ENCODE measurements around the gene SPEM3.

The SPEM3 gene

DNA sequence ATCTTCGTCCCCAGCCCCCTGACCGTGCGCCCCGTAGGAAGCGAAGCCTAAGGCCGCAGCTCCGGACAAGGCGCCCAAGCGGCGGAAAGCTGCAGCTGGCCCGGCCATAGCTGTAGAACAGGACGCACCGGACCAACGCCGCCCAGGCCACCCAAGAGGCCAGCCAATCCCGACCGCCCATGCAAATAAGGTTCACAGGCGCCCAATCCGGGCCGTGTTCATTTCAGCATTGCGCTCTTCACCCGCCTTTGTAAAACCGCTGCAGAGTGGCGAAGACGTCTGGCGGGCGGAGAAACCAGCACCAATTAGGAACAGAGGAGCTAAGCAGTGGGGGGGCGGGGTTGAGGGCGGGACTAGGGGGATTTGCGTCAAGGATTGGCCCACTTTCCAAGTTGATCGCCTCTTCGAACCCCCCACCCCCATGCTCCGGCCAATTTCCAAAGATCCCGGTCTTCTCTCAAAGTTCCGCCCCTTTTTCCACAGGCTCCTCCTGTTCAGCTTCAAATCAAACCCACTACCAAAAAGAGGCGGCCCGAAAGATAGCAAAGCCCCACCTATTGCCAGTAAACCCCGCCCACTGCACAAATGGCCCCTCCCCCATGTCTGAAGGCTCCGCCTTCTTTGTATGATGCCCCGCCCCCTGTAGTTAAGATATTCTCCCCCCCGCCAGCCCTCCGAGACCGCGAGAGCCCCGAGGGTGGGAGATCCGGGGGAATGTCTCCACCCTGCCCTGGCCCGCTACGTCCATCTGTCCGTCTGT lies 24.5 kb upstream of the SPEM3 start, which contains the start of gene TMEM256:
Gene TMEM256, minus strand, starts transcription at position 121 of the 760 bp plus-strand sequence. Its CDS starts 13 bp downstream, at position 108.
- peak; percentile 96 for DNase-seq

DNA sequence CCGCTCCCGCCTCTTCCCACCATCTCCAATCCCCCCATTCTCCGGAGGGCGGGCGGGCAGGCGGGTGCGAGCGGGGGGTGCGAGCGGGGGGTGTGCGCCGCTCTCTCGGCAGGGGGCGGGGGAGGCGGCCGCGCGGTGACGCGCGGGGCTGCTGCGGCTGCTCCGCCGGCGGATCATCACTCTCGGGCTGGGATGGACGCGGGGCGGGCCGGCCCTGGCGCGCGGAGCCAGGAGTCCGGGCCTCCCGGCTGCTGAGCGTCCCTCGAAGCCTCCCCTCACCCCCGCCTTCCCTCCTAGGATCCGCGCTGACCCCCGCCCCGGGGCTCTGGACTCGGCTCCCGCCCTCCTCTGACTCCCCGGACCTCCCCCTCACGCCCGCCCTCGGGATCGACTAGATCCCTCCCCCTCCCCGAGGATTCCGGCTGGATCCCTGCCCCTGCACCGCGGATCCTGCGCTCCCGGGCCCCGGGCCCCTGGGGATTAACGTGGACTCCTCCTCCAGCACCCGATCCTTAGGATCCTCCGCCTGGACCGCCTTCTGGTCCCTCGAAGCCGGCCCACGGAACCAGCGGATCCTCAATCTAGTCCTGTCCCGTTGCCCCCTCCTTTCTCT lies 23.8 kb upstream of the SPEM3 start:
- peak; percentile 57 for DNase-seq

DNA sequence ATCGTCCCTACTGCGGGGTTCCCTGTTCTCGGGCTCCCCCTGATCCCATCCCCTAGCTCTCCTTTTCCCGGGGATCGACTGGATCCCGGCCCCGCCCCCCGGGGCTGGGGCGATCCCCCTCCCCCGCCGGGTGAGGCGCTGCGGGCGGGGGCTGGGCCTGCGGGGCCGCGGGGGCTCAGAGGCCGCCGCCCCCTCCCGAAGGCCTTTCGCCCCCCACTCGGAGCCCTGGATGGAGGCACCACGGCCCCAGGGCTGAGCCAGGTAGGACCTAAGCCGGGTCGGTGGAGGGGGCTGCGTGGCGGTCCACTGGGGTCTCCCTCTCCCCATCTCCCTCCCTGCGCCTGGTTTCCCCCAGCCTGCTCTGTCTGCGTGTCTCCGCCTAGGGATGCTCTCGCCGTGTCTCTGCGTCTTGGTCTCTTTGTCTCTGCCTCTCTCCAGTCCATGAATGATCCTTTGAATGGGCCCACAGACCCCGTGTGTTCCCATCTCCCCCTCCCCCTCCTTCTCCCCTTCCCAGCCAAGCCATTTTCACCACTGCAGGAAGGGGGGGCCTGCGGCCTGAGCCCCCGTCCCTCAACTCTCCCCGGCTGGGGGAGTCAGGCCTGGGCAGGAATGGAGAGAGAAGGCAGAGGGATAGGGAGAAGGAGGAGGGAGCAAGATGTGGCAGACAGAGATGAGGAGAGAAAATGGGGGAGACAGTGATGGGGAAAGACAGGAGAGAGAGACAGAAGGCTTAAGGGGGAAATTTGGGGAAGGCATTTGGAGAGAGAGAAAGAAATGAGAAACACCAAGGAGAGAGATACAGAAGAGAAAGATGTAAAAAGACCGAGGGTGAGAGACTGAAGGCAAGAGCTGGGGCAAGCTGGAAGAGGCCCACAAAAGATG lies 23.1 kb upstream of the SPEM3 start:
- DNase-seq: no peak

DNA sequence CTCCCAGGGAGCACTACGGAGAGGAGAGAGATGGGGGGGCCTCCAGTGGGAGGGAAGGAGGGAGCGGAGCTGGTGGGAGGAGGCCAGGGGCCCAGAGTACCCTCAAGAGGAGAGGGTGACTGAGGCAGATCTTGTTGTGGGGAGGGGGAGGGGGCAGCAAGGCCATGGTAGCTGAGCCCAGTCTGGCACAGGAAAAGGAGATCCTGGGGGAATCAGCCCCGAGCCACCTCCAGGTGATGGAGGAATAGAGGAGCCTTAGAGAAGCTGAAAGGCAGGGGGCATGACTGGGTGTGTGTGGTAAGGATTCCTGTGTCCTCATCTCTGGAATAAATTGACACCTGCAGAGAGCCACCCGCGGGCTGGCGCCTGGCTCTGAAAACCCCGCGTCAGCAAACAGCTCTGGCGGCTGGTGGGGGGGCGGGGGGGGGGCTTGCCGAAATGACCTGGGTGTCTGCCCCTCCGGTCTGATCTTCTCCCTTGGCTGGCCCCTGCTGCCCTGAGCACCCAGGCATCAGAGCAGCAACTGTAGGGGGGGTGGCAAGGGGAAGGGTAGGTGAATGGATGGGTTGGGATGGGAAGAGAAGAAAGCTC lies 22.3 kb upstream of the SPEM3 start:
- DNase-seq: no peak

DNA sequence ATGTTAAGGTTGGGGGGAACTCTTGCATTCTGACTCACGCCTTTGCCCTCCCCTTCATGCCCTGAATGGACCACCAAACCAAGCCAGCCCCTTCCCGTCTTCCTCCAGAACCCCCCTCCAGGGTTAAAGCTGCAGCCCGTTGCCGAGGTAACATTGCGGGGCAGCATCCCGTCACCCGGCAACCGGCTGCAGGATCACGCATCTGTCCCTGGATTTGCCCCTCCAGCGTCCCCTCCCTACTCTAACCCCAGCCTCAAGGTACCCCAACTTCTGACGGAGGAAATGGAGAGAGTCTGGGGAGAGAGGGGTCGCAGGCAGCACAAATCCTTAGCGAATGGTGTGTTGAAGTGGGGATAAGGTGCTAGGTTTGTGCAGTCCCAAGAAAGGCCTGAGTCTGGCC lies 21.6 kb upstream of the SPEM3 start:
- DNase-seq: no peak

DNA sequence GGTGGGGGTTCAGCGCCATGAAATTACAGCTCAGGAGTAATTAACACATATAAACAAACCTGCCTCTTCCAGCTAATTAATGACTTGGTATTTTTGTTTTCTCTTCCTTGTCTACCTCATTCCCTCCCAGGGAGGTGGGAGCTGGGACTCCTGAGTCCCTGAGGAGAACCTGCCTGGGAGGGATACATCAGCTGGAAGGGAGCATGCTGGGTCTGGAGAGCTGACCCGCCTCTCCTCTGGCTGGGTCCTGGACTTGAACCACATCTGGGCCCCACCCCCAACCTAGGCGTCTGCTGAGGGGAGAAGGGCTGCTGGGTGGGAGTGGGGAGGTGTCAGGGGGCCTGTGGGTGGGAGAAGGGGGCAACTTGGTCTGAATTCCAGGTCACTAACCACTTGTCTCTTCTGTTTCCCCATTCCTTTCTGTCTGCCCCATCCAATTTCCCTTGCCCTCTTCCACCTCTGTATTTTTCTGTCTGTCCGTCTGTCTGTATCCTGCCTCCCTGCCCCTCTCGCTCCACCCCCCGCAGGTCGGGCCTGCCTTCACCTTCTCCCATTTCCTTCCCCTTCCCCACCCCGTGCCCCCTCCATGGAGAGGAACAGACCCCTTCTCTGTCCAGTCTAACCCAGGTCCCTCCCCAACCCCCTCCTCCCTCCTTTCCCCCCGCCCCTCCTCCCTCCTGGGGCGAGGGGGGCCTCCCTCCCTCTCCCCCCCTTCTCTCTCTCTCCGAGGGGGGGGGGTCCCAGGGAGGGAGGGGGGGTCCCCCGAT lies 21.0 kb upstream of the SPEM3 start, which contains the start of gene NLGN2:
Gene NLGN2, plus strand, starts transcription at position 361 of the 767 bp plus-strand sequence. CDS start 411 bp downstream, outside the sequence.
- DNase-seq: no peak

DNA sequence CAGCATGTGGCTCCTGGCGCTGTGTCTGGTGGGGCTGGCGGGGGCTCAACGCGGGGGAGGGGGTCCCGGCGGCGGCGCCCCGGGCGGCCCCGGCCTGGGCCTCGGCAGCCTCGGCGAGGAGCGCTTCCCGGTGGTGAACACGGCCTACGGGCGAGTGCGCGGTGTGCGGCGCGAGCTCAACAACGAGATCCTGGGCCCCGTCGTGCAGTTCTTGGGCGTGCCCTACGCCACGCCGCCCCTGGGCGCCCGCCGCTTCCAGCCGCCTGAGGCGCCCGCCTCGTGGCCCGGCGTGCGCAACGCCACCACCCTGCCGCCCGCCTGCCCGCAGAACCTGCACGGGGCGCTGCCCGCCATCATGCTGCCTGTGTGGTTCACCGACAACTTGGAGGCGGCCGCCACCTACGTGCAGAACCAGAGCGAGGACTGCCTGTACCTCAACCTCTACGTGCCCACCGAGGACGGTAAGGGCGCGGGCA lies 20.4 kb upstream of the SPEM3 start:
- DNase-seq: no peak

DNA sequence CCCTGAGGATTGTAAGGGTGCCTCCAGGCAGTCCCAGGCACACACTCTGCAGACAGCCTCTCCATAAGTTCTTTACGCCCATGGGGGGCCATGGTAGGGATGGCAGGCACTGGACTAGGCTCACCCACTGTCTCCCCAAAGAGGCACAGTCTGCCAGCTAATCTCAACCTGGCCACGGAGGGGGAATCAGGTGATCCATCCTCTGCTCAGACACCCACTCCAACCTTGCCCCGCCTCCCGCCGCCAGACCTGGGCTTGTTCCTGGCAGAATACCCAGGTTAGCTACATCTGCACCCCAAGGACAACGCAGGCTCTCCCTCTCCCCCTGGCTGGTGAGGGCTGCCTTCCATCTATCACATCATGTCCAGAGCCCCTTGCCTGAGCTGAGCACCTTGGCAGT lies 19.8 kb upstream of the SPEM3 start:
- DNase-seq: no peak

DNA sequence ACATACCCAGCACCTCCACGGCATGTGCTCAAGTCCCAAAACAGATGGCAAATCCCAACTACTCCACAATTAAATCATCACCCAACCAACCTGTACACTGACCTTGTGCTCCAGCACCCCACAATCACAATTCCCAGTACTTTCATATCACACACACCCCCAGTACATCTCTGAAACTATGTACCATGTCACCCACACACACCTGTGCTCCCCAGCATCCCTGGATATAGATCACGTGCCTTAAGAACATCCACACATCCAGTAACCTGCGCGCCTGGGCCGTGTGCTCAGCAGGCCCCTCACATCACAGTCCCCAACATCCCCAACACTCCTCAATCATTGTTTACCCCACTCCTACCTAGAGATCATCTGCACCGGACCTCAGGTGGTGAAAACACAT lies 18.9 kb upstream of the SPEM3 start:
- no peak for DNase-seq

DNA sequence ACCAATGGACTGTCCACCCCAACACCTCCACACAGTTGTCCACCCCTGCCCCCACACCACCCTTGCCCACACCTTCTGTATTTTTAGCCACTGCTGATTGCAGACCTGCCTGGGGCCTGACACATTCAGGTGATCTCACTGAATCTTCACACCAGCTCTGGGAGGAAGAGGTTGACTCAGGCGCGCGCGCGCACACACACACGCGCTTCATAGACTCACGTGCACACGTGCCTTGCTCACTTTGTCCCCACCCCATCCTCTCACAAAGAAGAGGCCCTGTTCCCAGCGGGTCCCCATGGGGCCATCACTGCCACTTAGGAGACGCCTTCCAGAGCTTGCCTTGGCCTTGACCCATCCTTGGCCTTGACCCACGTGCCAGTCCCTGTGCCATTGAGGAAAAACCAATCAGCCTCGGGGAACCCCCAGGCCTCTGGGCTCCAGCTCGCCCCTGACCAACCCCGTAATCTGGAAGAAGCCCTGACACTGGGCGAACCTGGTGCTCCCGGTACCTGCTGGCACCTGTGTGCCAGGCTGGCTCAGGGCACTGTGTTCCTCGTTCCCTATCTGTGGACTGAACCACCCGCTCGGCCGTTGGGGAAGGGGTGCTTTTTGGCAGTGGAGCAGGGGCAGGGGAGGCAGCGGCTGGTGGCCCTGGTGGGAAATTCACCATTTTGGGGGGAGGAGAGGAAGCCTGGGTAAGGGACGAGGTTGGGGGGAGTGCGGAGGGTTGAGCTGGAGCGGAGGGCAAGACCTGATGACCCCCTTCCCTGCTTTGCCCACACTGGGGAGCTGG lies 17.8 kb upstream of the SPEM3 start:
- no peak for DNase-seq

DNA sequence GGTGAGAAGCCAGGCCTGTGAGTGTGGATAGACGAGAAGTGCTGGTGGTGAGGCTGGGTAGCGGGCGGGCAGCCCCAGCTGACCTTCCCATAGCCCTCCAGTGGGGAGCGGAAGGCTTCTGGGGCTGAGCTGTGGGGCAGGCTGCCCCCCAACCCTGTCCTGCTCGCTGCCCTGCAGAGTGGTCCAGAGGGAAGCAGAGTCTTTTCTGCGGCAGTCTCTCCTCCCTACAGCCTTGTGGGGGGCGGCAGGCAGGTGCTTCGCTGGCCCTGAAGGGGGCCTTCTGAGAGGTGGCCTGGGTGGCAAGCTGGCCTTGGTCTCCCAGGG lies 17.3 kb upstream of the SPEM3 start:
- no peak for DNase-seq

DNA sequence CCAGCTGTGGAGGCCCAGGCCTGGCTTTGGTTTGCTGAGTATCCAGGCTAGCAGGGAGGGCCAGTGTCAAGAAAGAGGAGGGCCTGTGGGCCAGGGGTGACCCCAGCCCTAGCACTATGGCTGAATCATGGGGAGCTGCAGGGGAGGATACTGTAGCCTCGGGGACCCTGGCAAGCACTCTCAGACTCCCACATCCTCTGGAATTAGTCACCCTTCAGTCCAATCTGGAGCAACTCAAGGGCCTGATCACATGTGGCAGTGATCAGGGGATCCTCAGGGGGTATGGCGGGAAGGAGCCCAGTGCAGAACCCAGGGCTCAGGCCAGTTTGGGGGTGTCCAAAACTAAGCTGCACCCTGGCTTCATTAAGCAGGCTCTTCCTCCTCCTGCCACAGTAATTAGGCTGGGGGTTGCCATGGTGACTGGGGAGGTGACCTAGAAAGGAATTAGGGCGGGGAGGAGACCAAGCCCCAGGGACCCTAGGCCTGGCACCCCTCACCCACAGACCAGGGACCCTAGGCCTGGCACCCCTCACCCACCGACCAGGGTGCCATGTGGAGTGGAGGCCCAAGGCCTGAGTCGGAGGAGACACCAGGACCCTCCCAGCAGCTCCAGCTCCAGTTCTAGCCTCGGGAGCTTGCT lies 15.2 kb upstream of the SPEM3 start:
- DNase-seq: no peak

DNA sequence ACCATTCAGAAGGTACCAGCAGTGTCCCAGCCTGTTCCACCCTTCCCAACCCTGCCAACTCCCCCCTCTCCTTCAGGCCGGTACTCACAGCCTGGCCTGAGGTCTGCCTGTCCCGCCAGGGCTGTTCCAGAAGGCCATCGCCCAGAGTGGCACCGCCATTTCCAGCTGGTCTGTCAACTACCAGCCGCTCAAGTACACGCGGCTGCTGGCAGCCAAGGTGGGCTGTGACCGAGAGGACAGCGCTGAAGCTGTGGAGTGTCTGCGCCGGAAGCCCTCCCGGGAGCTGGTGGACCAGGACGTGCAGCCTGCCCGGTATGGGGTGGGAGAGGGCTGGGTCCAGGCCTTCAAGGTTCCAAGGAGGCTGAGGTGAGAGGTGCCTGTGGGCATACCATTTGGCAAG lies 13.8 kb upstream of the SPEM3 start:
- no peak for DNase-seq

DNA sequence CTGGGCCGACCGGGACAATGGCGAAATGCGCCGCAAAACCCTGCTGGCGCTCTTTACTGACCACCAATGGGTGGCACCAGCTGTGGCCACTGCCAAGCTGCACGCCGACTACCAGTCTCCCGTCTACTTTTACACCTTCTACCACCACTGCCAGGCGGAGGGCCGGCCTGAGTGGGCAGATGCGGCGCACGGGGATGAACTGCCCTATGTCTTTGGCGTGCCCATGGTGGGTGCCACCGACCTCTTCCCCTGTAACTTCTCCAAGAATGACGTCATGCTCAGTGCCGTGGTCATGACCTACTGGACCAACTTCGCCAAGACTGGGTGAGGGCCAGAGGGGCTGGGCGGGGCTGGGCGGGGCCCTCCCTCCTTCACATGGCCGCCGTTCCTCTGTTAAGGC lies 12.9 kb upstream of the SPEM3 start:
- no peak for DNase-seq

DNA sequence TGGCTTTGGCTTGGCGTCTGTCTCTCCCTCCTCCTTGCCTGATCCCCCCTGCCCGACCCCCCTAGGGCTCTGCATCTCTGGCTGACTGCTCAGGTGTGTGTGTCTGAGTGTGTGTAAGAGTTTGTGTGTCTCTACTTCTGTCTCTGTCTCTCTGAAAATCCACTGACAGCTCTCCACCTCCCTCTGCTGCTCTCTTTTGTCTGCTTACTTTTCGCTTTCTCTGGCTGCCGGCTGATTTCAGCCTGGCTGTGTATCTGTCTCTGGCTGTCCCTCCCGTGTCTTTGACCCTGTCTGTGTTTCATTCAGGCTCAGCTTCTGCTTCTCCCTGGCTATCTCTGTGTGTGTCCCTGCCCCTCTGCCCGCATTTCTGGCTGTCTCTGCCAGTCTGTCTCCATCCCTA lies 12.3 kb upstream of the SPEM3 start:
- no peak for DNase-seq

DNA sequence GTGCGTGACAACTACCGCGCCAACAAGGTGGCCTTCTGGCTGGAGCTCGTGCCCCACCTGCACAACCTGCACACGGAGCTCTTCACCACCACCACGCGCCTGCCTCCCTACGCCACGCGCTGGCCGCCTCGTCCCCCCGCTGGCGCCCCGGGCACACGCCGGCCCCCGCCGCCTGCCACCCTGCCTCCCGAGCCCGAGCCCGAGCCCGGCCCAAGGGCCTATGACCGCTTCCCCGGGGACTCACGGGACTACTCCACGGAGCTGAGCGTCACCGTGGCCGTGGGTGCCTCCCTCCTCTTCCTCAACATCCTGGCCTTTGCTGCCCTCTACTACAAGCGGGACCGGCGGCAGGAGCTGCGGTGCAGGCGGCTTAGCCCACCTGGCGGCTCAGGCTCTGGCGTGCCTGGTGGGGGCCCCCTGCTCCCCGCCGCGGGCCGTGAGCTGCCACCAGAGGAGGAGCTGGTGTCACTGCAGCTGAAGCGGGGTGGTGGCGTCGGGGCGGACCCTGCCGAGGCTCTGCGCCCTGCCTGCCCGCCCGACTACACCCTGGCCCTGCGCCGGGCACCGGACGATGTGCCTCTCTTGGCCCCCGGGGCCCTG lies 11.5 kb upstream of the SPEM3 start:
- no peak for DNase-seq

DNA sequence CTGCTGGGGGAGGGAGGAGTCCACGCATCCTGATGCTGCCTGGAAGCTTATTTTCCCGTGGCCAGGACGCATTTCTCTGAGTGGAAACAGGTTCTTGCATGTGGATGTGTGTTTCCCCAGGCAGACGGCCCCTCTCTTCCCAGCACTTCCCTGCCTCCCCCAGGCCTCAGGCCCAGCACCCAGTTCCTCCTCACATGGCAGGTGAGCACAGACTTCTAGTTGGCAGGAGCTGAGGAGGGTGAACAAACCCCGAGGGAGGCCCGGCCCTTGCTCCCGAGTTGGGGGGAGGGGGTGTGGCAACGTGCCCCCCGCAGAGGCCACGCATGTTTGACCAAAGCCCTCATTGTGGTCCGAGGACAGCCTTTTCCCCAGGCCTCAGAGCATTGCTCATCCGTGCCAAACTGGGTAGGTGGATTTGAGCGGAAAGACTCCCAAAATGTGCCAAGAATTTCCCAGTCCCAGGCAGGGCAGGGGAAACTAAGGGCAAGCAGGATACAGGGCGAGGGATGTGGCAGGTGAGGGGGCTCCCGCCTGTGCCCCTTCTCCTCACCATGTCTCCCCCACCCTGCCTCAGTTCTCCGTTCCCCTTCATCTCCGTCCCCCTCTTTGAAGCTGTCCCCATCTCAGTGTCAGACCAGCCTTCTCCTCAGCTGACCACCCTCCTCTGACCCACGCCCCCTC lies 10.0 kb upstream of the SPEM3 start:
- DNase-seq: no peak

DNA sequence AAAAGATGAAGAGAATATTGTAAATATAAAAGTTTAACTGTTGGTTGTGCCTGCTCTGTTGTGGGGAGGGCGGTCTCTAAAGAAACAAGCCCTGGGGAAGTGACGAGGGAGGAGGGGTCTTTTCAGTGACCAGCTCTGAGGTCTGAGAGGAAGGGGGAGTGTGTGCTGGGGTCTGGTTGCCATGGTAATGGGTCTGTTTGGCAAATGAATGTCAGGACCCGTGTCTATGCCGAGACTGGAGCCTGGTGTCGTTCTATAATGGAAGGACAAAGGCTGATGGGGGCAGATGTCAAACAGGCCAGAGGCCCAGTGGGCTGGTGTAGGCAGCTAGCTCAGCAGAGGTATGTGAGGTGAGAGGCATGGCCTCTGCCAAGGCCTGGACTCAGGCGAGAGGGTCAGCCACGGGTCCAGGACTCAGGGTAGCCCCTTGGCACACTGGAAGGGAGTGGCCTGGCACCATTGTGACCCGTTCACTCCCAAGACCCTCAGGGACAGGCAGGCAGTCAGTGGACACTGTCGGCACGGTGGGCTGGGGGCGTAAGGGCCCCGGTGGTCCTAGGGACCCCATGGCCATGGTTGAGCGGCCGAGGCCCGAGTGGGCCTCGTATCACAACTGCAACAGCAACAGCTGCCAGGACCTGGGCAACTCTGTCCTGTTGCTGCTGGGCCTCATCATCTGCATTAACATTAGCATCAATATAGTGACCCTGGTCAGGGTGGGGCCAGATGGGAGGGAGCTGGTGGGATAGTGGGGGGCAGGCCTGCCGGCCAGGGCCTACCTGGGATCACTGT lies 8.6 kb upstream of the SPEM3 start, which contains the start of gene SPEM1:
Gene SPEM1, plus strand, starts transcription at position 506 of the 792 bp plus-strand sequence. Its CDS starts 61 bp downstream, at position 567.
- no peak for DNase-seq

DNA sequence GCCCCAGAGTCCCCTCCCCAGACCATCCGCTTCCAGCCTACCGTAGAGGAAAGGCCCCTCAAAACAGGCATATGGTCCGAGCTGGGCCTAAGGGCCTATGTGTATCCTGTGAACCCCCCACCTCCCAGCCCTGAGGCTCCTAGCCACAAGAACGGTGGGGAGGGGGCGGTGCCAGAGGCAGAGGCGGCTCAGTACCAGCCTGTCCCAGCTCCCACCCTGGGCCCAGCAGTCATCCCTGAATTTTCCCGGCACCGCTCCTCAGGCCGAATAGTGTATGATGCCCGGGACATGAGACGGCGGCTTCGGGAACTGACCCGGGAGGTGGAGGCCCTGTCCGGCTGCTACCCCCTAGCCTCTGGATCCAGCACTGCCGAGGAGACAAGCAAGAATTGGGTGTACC lies 7.5 kb upstream of the SPEM3 start:
- no peak for DNase-seq
